K562 (cell line): ENCODE measurements around the gene CDK4. TPM values are rescaled to one million over a fixed set of nuclear protein-coding genes. Genes with fewer than 3 reads are reported as not detected.

Source experiments
- BRF1 ChIP-seq: IDR thresholded peaks from 3 replicates; pipeline ENCODE4 v1.6.1; 2011; ENCODE audit warnings: borderline replicate concordance, mild to moderate bottlenecking; ENCODE audit not compliant: insufficient read length; ENCODE audit errors: extremely low read depth
- CHAMP1 ChIP-seq: fragments of 450-650 bp; IDR thresholded peaks from 2 replicates; pipeline ENCODE4 v1.6.1; 2016; ENCODE audit warnings: mild to moderate bottlenecking
- KDM1A ChIP-seq, 2 experiments: fragments of 450-650 bp; IDR thresholded peaks; 2 replicates each; pipeline ENCODE4 v1.6.1; 2016; ENCODE audit warnings: mild to moderate bottlenecking in 2 of 2
- KDM5B ChIP-seq: fragments of 200-600 bp; sonication (generic); IDR thresholded peaks from 2 replicates; pipeline ENCODE4 v1.6.1; 2012; ENCODE audit warnings: low read depth, mild to moderate bottlenecking, moderate library complexity, low read length, control low read depth, inconsistent platforms; ENCODE audit not compliant: insufficient replicate concordance
- RBBP5 ChIP-seq: fragments of 200-600 bp; sonication (generic); IDR thresholded peaks from 2 replicates; pipeline ENCODE4 v1.6.1; 2012; ENCODE audit warnings: borderline replicate concordance, mild to moderate bottlenecking, low read length, control low read depth, inconsistent platforms; ENCODE audit not compliant: insufficient read depth, poor library complexity, severe bottlenecking
- REST ChIP-seq, 2 experiments: fragments of 450-650 bp; formaldehyde crosslinking in 1 of 2; IDR thresholded peaks; 2 replicates each; pipeline versions ENCODE4 v1.4.0 to v1.6.1; 2014 to 2020; ENCODE audit warnings: mild to moderate bottlenecking in 2 of 2, borderline replicate concordance in 1 of 2, low read depth in 1 of 2
- TCF7 ChIP-seq: sonication (generic); IDR thresholded peaks from 2 replicates; pipeline ENCODE4 v1.6.1; 2016; ENCODE audit warnings: antibody characterized with exemption, borderline replicate concordance
- TFAP4 ChIP-seq: sonication (generic); formaldehyde crosslinking; IDR thresholded peaks from 2 replicates; pipeline ENCODE4 v1.8.0; 2022; ENCODE audit warnings: missing genetic modification reagents, mild to moderate bottlenecking, moderate library complexity, borderline replicate concordance
- polyA plus RNA-seq, 8 experiments: library from polyadenylated mRNA; depleted of rRNA in 4 of 8; stranded (reverse) in 5 of 8; unstranded in 3 of 8; fragments of >200 nt; fragmentation: Nextera tagmentation in 2 of 8; fragmentation: Illumina TruSeq in 1 of 8; extraction: Ambion mirVana in 2 of 8; extraction: Trizol in 1 of 8; gene quantifications; 2 replicates each; pipeline versions ENCODE4 v1.2.1 to v1.2.3, GENCODE V29; 2011 to 2014; ENCODE audit warnings: inconsistent platforms in 1 of 8, missing spikeins in 1 of 8
- total RNA-seq, 7 experiments: library from RNA; depleted of rRNA in 6 of 7; stranded (reverse); fragments of >200 nt in 6 of 7; fragmentation: Illumina TruSeq in 2 of 7; extraction: Trizol in 2 of 7; gene quantifications; 2 replicates each; pipeline versions ENCODE4 v1.2.1 to v1.2.3, GENCODE V29; 2011 to 2021; ENCODE audit warnings: low replicate concordance in 1 of 7

The CDK4 gene
- total and polyA plus RNA-seq, 9 of the 15 experiments (the other 6 are each of a cell fraction or from before 2014, with no cell fraction given) = 37.8 to 436 (median 238) TPM

- TF ChIP-seq TFAP4 (CRISPR knock-in tag) = no peak
- peak; percentile 88 for TF ChIP-seq RBBP5
- TF ChIP-seq KDM1A (IDR thresholded peaks at IDR 0.05) = no peak; a peak in 1 of 4 replicates
- TF ChIP-seq KDM5B = peak; percentile 48
- no peak for TF ChIP-seq TCF7
- no peak for TF ChIP-seq CHAMP1
- peak; percentile 69 for TF ChIP-seq REST (IDR thresholded peaks at IDR 0.05; ENCODE audit: borderline replicate concordance)
- TF ChIP-seq REST (CRISPR knock-in tag; IDR thresholded peaks at IDR 0.05; ENCODE audit: low read depth) = no peak
- TF ChIP-seq BRF1 = no peak
Observed at GRCh38 chr12:57735952-57736740, 16.0 kb downstream of the CDK4 start (continued).
